Measurements from ENCODE around the gene SMIM24. TPM values are rescaled to one million over a fixed set of nuclear protein-coding genes. Genes with fewer than 3 reads are reported as not detected.

SMIM24 gene
- polyA plus RNA-seq, 2 of the 4 experiments (the other 2 are of a cell fraction) = 1.0 to 1.2 TPM

GRCh38 chr19:3494559-3494958 lies 14.2 kb upstream of the SMIM24 start:
- no peak for TF ChIP-seq FOXS1 (CRISPR knock-in tag; IDR thresholded peaks at IDR 0.05)
- TF ChIP-seq MYC (IDR thresholded peaks at IDR 0.05; ENCODE audit: borderline replicate concordance, low read length) = no peak
- no peak for TF ChIP-seq NR3C1 (IDR thresholded peaks at IDR 0.05)
- TF ChIP-seq HOXA7 (CRISPR knock-in tag; IDR thresholded peaks at IDR 0.05) = no peak
- no peak for TF ChIP-seq REST (IDR thresholded peaks at IDR 0.05)
- no peak for TF ChIP-seq POLR2AphosphoS2 (conservative IDR thresholded peaks at IDR 0.05; ENCODE audit: low read length)
- no peak for TF ChIP-seq FOSB (CRISPR knock-in tag; IDR thresholded peaks at IDR 0.05)
- no peak for TF ChIP-seq ESRRA (IDR thresholded peaks at IDR 0.05; ENCODE audit: borderline replicate concordance, low read length)
- no peak for TF ChIP-seq ZSCAN20 (CRISPR knock-in tag; IDR thresholded peaks at IDR 0.05)
- TF ChIP-seq MAX (IDR thresholded peaks at IDR 0.05) = no peak
- TF ChIP-seq HEYL (CRISPR knock-in tag; IDR thresholded peaks at IDR 0.05) = no peak
- no peak for TF ChIP-seq FOSL2 (IDR thresholded peaks at IDR 0.05)
- TF ChIP-seq FOSL2 (CRISPR knock-in tag; IDR thresholded peaks at IDR 0.05) = no peak
- no peak for TF ChIP-seq BHLHE40 (IDR thresholded peaks at IDR 0.05; ENCODE audit: low read depth, low read length)
- TF ChIP-seq NFE2L2 (conservative IDR thresholded peaks at IDR 0.05; ENCODE audit: low read length) = no peak
- Histone ChIP-seq H3K4me3 (no peak overlapping the region), H3K4me1 (peaks cover 6% of the 10 kb centered on the region; the same call in 1 of the 3 replicates), H3K4me2 (no peak overlapping the region), H3K9me3 (no peaks in the 10 kb centered on the region), H3K27ac (no peak overlapping the region)
- FAIRE-seq (no peak), DNase-seq (ENCODE audit: low read depth in 1 of 2, low spot score in 1 of 2) (no peak), ATAC-seq (peak in 1 of 2 experiments; percentile 18; a peak in 1 of 6 replicates)
- POLR2A ChIA-PET = no interaction called here
- WGBS (ENCODE audit: missing lambda C conversion rate) = 95% methylated on average over 17 of the region's 18 CpGs
- CTCF ChIA-PET = interaction anchor here (1.1 to 5.0 kb wide), 4 partner anchors 9 to 168 kb away, joined by 4 to 27 read pairs (median 8); no protein-coding TSS in a partner anchor

- 87% methylated on average over 8 of the region's 15 CpGs for whole genome bisulfite sequencing (ENCODE audit: missing lambda C conversion rate)
- POLR2A ChIA-PET = no interaction called here
Measured at GRCh38 chr19:3494051-3494450, 13.7 kb upstream of the SMIM24 start.

GRCh38 chr19:3493651-3494050 lies 13.3 kb upstream of the SMIM24 start:
- TF ChIP-seq KDM1A (IDR thresholded peaks at IDR 0.05; ENCODE audit: low read depth) = no peak
- no peak for TF ChIP-seq POLR2AphosphoS2 (conservative IDR thresholded peaks at IDR 0.05; ENCODE audit: low read length)
- TF ChIP-seq MAX (IDR thresholded peaks at IDR 0.05) = no peak
- no peak for TF ChIP-seq USF2 (IDR thresholded peaks at IDR 0.05)
- TF ChIP-seq SREBF2 (IDR thresholded peaks at IDR 0.05) = no peak
- no peak for TF ChIP-seq HDAC2 (IDR thresholded peaks at IDR 0.05)
- no peak for TF ChIP-seq ZSCAN20 (CRISPR knock-in tag; IDR thresholded peaks at IDR 0.05)
- no peak for TF ChIP-seq CHD2 (IDR thresholded peaks at IDR 0.05; ENCODE audit: low read length, partially characterized antibody)
- no peak for TF ChIP-seq JUN (IDR thresholded peaks at IDR 0.05)
- DNase-seq (ENCODE audit: low read depth in 1 of 2, low spot score in 1 of 2) (no peak), ATAC-seq (peak in 1 of 2 experiments; percentile 36; a peak in 1 of 6 replicates), FAIRE-seq (no peak)
- Histone ChIP-seq H3K4me1 (no peaks in the 10 kb centered on the region), H3K9me3 (no peaks in the 10 kb centered on the region), H3K27ac (no peak overlapping the region), H3K4me3 (no peak overlapping the region), H3K4me2 (no peak overlapping the region)
- CTCF ChIA-PET = interaction anchor here (2.3 to 5.0 kb wide), 2 partner anchors 9 to 20 kb away, joined by 10 to 27 read pairs; no protein-coding TSS in a partner anchor
- 93% methylated on average over 7 of the region's 14 CpGs for WGBS (ENCODE audit: missing lambda C conversion rate)
- POLR2A ChIA-PET = no interaction called here

More at GRCh38 chr19:3494051-3494450, 13.7 kb upstream of the SMIM24 start:
- no peaks in the 10 kb centered on the region for H3K9me3 ChIP-seq
- H3K4me3 ChIP-seq = no peak overlapping the region
- peaks cover 1% of the 10 kb centered on the region; the same call in 1 of the 3 replicates for H3K4me1 ChIP-seq
- no peak overlapping the region for H3K4me2 ChIP-seq
- TF ChIP-seq HOXA7 (CRISPR knock-in tag; IDR thresholded peaks at IDR 0.05) (no peak), JUN (IDR thresholded peaks at IDR 0.05) (no peak), TP53 (CRISPR knock-in tag; IDR thresholded peaks at IDR 0.05) (no peak), FOXS1 (CRISPR knock-in tag; IDR thresholded peaks at IDR 0.05) (no peak), TFCP2L1 (CRISPR knock-in tag; IDR thresholded peaks at IDR 0.05) (no peak), HDAC2 (IDR thresholded peaks at IDR 0.05) (no peak), POLR2A (IDR thresholded peaks at IDR 0.05; ENCODE audit: low read length) (no peak), MAZ (IDR thresholded peaks at IDR 0.05; ENCODE audit: borderline replicate concordance, low read depth, low read length) (no peak), RCOR1 (IDR thresholded peaks at IDR 0.05; ENCODE audit: low read depth, low read length) (no peak), HOXB13 (CRISPR knock-in tag; IDR thresholded peaks at IDR 0.05; ENCODE audit: low read depth) (no peak), BHLHE40 (IDR thresholded peaks at IDR 0.05; ENCODE audit: low read depth, low read length) (no peak), NR3C1 (IDR thresholded peaks at IDR 0.05) (no peak)
- FAIRE-seq (no peak), ATAC-seq (peak; percentile 83 to 93), DNase-seq (ENCODE audit: low read depth in 1 of 2, low spot score in 1 of 2) (peak in 1 of 2 experiments; percentile 80)
- CTCF ChIA-PET = interaction anchor here (1.1 to 5.0 kb wide), 4 partner anchors 9 to 168 kb away, joined by 4 to 27 read pairs (median 8); no protein-coding TSS in a partner anchor
- no peak overlapping the region for H3K27ac ChIP-seq

Data from A549 (cell line).